Activated CD8-positive, alpha-beta memory T cell treated with anti-CD3 and anti-CD28 coated beads, Interleukin-2, amount 50 U/mL, for 1 hour (primary cell): Measurements from ENCODE around the gene PPM1L.
"Not testable (repeated sequence)": the region's sequence is repeated elsewhere in the genome, so short reads cannot be mapped to it uniquely, and the experiment has no call there.

ENCODE experiments used
- DNase-seq: peaks from one replicate; pipeline ENCODE4 v3.0.0-alpha.2; 2020; ENCODE audit errors: extremely low read depth

PPM1L gene

GRCh38 chr3:160987982-160988964 lies 232.2 kb downstream of the PPM1L start:
- no peak for DNase-seq

DNA sequence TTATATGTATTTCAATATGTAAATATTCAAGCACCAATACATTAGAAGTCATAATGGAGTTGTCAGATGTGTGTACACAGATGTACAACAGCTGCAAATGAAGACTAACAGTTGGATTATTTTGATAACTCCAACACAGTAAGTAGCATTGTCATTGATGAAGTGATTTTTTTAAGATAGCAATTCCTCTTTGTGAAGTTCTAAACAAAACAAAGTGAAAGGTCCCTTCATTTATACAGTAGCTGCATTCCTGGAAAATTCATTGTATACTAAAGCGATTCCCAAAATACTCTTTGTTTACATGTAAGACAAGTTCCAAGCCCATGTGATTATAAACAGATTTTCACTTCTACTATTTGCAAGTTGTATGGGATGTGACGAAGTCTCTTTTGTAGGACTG lies 234.4 kb downstream of the PPM1L start:
- no peak for DNase-seq

- no peak for DNase-seq
Measured at GRCh38 chr3:160992712-160993111, 236.7 kb downstream of the PPM1L start.

DNA sequence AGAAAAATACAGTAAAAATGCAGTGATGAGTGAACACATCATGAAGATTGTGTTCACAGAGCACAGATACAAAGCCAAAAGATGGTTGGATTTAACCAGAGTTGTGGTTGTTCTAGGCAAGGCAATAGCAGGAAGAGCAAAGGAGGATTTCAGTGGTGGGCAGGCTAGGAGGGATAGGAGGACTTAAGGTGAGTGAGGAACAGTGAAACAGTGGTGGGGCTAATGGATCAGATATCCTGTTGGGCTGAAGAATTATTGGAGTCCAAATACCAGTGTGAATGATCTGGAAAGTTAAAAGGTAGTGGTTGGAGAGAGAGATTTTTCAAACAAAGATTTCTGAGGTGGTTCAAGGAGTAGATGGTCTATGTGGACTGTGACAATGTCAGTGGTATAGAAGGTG lies 240.8 kb downstream of the PPM1L start:
- no peak for DNase-seq

DNA sequence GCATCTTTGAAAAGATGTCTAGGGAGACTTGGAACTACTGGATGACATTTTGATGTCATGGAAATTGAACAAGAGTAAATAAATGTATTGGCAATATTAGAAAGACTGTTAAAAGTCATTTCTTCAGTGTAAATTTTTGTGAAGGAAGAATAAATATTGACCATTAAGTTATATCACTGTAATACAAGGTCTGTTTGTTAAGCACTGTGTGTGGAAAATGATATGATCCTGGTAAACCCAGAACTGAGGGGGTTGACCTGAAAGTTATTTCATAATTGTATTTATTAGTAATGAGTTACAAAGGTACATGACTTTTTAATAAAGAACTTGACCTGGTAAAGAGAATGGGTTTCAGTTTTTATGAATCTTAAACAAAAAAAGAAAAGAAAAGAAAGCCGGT lies 242.6 kb downstream of the PPM1L start:
- DNase-seq: no peak

DNA sequence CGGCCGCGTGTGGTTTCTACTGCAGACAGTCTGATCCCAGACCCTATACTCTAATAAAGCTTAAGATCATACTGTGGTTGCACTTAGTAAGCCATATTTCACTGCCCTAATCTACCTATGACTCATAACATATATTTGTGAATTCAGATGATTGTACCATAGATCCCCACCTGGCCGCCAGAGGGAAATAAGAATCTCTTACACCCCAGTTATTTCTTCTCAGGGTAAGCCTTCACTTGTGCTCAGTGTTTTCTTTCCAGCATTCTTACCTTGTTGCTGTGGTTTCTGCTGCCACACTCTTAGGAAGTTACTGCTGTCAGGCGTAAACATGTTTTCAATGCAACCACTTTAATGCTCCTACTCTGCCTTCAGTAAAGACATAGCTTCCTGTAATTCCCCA lies 243.2 kb downstream of the PPM1L start:
- no peak for DNase-seq

- DNase-seq: no peak
Measured at GRCh38 chr3:161008086-161008485, 252.1 kb downstream of the PPM1L start.

GRCh38 chr3:161010151-161010550 lies 254.1 kb downstream of the PPM1L start:
- DNase-seq: not testable (repeated sequence)

GRCh38 chr3:161014843-161015749 lies 259.1 kb downstream of the PPM1L start:
- DNase-seq: no peak

DNA sequence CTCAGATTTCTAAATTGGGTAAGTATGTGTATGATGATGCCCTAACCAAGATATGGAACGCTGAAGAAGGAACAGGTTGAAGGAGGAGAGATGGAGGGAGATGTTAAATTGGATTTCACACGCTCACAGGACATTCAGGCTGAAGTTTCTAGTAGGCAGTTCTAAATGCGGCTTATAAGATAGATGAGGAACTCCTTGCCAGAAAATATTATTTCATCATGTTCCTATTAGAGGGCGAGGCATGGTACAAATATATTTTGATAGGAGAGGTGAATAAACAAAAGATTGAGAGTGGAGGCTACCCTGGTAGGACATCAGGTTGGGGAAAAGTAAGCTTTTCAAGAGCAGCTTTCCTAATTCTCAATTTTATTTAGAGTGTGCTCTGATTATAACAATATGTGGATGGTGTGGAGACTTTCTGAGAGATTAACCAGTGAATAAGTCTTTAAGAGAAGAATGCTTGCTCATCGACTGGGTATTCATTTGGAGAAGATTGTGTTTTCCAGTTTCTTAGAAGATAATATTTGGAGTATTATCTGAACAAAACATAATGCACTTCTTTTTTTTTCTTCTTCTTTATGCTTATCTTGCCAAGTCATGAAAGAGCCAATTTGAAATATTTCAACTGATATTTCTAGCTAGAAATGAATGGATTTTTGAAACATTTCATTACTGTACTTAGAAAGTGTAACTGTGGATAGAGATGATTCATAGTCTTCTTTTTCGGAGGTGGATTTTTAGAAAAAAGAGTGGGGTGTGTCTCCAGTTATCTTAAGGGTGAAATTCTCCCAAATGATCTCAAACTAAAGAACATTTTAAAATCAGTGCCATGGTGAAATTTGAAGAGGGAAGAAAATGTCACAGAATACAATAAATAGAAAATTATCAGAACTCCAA lies 260.6 kb downstream of the PPM1L start:
- DNase-seq: no peak

DNA sequence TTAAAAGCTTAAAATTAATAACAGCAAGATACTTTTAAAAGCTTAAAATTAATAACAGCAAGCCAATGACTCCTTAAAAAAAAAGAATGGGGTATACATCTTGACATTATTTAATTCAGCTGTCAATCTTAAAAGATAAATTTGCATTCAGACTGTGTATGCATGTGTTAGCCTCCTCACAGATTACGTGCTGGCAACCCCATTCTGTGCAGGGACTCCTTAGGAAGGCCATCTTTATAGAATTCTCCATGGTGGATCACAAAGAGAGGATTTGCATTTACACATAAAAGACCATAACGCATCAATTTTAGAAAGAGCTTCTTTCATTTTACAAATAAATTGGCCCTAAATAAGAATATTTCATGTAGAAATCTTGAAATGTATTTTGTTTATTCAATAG lies 261.9 kb downstream of the PPM1L start:
- no peak for DNase-seq

GRCh38 chr3:161020256-161020655 lies 264.2 kb downstream of the PPM1L start:
- no peak for DNase-seq

GRCh38 chr3:161025911-161026310 lies 269.9 kb downstream of the PPM1L start:
- no peak for DNase-seq

GRCh38 chr3:161026612-161027510 lies 270.8 kb downstream of the PPM1L start:
- DNase-seq: no peak

- DNase-seq: no peak
Measured at GRCh38 chr3:161028555-161029153, 272.6 kb downstream of the PPM1L start.

- no peak for DNase-seq
Measured at GRCh38 chr3:161031134-161031533, 275.1 kb downstream of the PPM1L start.

GRCh38 chr3:161034913-161035550 lies 279.0 kb downstream of the PPM1L start:
- DNase-seq: not testable (repeated sequence)

DNA sequence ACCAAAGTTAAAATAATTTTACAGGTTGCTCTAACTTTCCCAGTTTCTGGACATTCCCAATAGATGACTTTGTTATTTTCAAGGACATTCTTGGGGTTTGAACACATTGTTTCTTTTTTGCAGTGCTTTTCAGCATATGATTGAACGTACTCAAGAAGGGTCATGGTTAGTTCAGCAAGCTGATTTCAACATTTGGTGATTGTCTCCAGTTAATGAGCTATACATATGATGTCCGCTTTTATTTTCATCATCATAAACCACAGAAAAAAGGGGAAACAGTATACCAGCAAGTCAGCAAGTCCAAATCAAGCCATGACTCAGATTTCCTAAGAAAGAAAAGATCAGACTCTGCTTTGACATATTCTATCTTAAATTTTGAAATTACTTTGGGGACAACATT lies 279.7 kb downstream of the PPM1L start:
- no peak for DNase-seq

DNA sequence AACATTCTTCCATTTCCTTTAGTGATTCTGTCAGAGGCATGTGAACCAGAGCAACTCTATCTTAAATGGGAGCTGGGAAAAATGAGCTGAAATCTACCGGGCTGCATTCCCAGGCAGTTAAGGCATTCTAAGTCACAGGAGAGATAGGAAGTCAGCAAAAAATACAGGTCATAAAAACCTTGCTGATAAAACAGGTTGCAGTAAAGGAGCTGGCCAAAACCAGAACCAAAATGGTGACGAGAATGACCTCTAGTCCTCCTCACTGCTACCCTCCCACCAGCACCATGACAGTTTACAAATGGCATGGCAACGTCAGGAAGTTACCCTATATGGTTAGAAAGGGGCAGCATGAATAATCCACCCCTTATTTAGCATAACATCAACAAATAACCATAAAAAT lies 282.7 kb downstream of the PPM1L start:
- no peak for DNase-seq
